ENCODE measurements around the gene PRKCA. TPM values are rescaled to one million over a fixed set of nuclear protein-coding genes. Genes with fewer than 3 reads are reported as not detected.
"Not testable (repeated sequence)": the region's sequence is repeated elsewhere in the genome, so short reads cannot be mapped to it uniquely, and the experiment has no call there.

The PRKCA gene
- total RNA-seq, 2 donors from 2014 or later: 104 to 119 TPM

DNA sequence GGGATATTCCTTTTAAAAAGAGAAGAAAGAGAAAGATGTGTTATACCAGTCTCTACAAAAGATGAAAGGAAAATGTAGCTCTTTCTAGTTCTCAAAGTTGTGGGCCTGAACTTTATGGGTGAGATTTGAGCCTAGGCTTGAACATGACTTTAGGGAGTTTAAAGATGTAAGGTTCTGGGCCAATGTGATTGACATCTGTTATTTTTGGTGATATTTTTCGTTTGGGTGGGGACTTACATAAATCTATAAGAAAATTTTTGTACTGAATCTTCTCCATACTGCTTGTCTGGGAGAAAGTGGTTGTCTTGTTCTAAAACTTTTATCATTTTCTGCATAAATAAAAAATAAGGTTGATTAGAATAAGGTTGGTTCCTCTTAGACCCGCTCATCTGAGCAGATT, 4.8 kb downstream of the PRKCA start:
- Mint-ChIP-seq H3K27ac (peak overlapping the region; percentile 89 to 98), H3K9me3 (no peaks in the 10 kb centered on the region), H3K36me3 (peaks cover 67 to 79% of the 10 kb centered on the region in 2 donors)
- ATAC-seq: no peak
- no peak for DNase-seq (ENCODE audit: low spot score in 2 of 2)

DNA sequence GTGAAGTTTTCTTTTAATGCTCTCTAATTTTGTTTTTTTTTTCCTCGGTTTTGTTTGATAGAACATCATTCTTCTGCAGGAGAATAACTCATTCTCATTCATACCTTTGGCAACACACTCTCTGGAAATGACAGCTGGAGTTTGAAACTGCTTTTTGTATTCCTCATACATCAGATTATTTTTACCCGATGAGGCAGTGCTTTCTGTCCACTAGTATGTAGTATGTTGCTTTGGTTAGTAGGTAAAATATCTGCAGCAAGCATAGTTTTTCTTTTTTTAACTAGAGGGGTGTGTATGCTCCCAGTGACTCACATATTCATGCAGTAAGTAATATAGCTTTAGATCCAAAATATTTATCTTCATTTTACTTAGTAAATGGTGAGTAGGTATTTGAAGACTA, 6.4 kb downstream of the PRKCA start:
- no peaks in the 10 kb centered on the region for H3K9me3 Mint-ChIP-seq
- DNase-seq (ENCODE audit: low spot score in 2 of 2) (no peak), ATAC-seq (no peak)
- peaks cover 66 to 76% of the 10 kb centered on the region in 2 donors for H3K36me3 Mint-ChIP-seq
- H3K27ac Mint-ChIP-seq: peak overlapping the region; percentile 89 to 98

GRCh38 chr17:66309793-66310192, 7.4 kb downstream of the PRKCA start:
- Mint-ChIP-seq H3K9me3 (no peaks in the 10 kb centered on the region), H3K36me3 (peaks cover 57 to 67% of the 10 kb centered on the region in 2 donors), H3K27ac (peak overlapping the region; percentile 89 to 98)
- DNase-seq (ENCODE audit: low spot score in 2 of 2): no peak
- ATAC-seq: peak; percentile 41 to 59

GRCh38 chr17:66310528-66311148, 8.2 kb downstream of the PRKCA start:
- DNase-seq (ENCODE audit: low spot score in 2 of 2): peak in 1 of 2 donors; percentile 62
- peak; percentile 50 to 59 for ATAC-seq

DNA sequence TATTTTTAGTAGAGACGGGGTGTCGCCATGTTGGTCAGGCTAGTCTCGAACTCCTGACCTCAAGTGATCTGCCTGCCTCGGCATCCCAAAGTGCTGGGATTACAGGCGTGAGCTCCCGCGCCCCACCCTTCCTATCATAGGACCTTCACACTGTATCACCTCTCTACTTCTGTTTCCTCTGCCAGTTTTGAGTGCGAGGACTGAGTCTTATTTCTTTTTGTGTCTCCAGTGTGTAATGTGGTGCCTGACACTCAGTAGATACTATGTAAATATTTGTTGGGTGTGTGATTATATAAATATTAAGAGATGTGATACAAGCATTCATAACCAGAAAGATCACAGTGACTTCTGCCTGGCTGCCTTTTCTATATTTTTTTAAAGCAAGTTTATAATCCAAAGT, 10.5 kb downstream of the PRKCA start:
- ATAC-seq: no peak
- DNase-seq (ENCODE audit: low spot score in 2 of 2): no peak
- Mint-ChIP-seq H3K36me3 (peaks cover 40 to 61% of the 10 kb centered on the region in 2 donors), H3K27ac (peak overlapping the region; percentile 87 to 98), H3K9me3 (no peaks in the 10 kb centered on the region)

More at GRCh38 chr17:66310528-66311148, 8.2 kb downstream of the PRKCA start:
- Mint-ChIP-seq H3K36me3 (peaks cover 54 to 61% of the 10 kb centered on the region in 2 donors), H3K9me3 (no peaks in the 10 kb centered on the region), H3K27ac (peak overlapping the region; percentile 89 to 98)

DNA sequence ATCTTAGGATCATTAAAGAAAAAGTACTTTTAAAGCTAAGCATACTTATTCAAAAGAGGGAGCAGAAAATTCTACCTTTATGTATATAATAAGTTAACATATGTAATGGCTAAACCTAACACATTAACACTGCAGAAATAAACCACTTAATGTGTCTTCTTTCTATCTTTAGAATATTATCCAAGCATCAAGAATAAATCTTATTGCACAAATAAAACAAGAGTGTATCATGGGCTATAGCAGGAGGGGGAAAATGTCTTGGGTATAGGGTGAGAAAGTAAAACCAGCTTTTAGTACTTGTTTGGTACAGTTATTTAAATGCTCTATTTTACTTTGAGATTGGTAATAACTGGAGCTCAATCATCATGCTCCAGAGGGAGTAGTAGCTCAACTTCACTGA, 10.9 kb downstream of the PRKCA start:
- DNase-seq (ENCODE audit: low spot score in 2 of 2): no peak
- no peak for ATAC-seq
- Mint-ChIP-seq H3K36me3 (peaks cover 35 to 61% of the 10 kb centered on the region in 2 donors), H3K9me3 (peaks cover 0 to 3% of the 10 kb centered on the region in 2 donors), H3K27ac (peak overlapping the region; percentile 87 to 98)

- H3K9me3 Mint-ChIP-seq: peaks cover 0 to 4% of the 10 kb centered on the region in 2 donors
Observed at GRCh38 chr17:66313995-66314659, 11.7 kb downstream of the PRKCA start.

DNA sequence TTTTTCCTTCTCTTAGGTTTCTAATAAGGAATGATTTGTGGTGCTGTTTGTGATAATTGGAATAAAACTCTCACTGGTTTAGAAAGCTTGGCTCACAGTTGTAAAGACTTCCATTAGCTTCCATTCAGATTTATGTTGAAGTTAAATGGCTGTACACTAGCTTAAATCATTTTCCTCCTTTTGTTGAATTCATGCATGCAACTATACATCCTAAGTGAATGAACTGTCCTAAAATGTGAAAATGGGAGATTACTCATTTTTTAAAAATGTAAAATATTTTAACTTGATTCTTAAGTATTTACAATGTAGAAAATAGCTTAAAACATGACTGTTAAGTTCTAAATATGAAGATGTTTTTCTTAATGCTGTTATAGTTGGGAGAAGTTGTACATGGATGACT, 15.2 kb downstream of the PRKCA start:
- Mint-ChIP-seq H3K27ac (peak overlapping the region; percentile 86 to 87), H3K9me3 (peaks cover 7 to 8% of the 10 kb centered on the region in 2 donors), H3K36me3 (peaks cover 10 to 55% of the 10 kb centered on the region in 2 donors)
- DNase-seq (ENCODE audit: low spot score in 2 of 2) (no peak), ATAC-seq (no peak)

More at GRCh38 chr17:66313995-66314659, 11.7 kb downstream of the PRKCA start:
- DNase-seq (ENCODE audit: low spot score in 2 of 2): peak in 1 of 2 donors; percentile 39
- peak; percentile 53 to 62 for ATAC-seq
- Mint-ChIP-seq H3K36me3 (peaks cover 27 to 56% of the 10 kb centered on the region in 2 donors), H3K27ac (peak overlapping the region; percentile 87 to 98)

GRCh38 chr17:66319226-66319625, 16.8 kb downstream of the PRKCA start:
- DNase-seq (ENCODE audit: low spot score in 2 of 2): no peak
- no peak for ATAC-seq
- no peak overlapping the region for H3K27ac Mint-ChIP-seq
- H3K9me3 Mint-ChIP-seq: peaks cover 7 to 8% of the 10 kb centered on the region in 2 donors
- peaks cover 13 to 68% of the 10 kb centered on the region in 2 donors for H3K36me3 Mint-ChIP-seq

- H3K36me3 Mint-ChIP-seq: peaks cover 13 to 61% of the 10 kb centered on the region in 2 donors
- peak overlapping the region in 1 of 2 donors; percentile 7 for H3K27ac Mint-ChIP-seq
- no peak for DNase-seq (ENCODE audit: low spot score in 2 of 2)
- no peak for ATAC-seq
- H3K9me3 Mint-ChIP-seq: peaks cover 7 to 12% of the 10 kb centered on the region in 2 donors
Observed at GRCh38 chr17:66322764-66323163, 20.4 kb downstream of the PRKCA start.

DNA sequence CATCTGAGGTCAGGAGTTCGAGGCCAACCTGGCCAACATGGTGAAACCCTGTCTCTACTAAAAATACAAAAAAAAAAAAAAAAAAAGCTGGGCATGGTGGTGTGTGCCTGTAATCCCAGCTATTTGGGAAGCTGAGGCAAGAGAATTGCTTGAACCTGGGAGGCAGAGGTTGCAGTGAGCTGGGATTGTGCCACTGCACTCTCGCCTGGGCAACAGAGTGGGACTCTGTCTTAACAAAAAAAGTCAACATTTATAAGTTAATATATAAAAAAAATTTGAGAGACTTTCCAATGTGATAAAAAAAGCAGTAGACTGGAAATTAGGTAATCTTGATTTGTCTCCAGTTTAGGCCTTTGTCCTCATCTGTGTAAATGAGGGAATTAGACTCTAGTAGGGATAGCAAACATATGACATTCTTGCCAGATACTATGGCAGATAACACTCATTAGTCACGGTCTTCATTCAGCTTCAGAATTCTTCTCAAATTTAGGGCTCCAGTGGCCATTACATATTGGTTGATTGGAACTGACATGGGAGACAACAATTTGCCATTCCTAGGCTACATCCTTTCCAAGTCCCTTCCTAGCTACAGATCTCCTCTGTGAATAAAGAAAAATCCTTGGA, 22.1 kb downstream of the PRKCA start:
- not testable (repeated sequence) for H3K27ac Mint-ChIP-seq; DNase-seq (ENCODE audit: low spot score in 2 of 2); ATAC-seq
- Mint-ChIP-seq H3K9me3 (peaks cover 7 to 16% of the 10 kb centered on the region in 2 donors), H3K36me3 (peaks cover 25 to 66% of the 10 kb centered on the region in 2 donors)

DNA sequence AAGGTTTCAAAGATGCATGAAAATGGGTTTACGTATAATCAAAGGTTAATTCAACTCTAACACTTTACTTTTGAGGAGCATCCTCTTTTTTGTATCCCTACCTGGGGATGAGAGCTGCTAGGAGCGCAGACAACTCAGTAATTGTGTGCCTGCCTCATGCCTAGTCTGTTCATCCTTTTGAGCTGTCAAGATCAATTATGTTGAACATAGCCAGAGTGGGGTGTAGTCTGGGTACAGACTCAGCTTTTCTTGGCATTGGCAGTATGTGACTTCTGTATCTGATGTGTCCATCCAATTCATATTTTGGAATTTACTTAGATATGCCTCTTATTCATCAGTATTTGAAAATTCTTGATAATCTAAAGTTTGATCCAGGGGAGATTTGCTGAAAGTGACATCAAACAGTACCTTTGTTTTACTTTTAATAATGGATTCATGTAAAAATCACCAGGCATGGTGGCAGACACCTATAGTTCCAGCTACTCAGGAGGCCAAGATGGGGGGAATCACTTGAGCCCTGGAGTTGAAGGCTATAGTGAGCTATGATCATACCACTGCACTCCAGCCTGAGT, 24.1 kb downstream of the PRKCA start:
- DNase-seq (ENCODE audit: low spot score in 2 of 2) (no peak), ATAC-seq (no peak)
- peaks cover 5 to 17% of the 10 kb centered on the region in 2 donors for H3K9me3 Mint-ChIP-seq
- H3K36me3 Mint-ChIP-seq: peaks cover 23 to 54% of the 10 kb centered on the region in 2 donors
- H3K27ac Mint-ChIP-seq: peak overlapping the region; percentile 19 to 25

DNA sequence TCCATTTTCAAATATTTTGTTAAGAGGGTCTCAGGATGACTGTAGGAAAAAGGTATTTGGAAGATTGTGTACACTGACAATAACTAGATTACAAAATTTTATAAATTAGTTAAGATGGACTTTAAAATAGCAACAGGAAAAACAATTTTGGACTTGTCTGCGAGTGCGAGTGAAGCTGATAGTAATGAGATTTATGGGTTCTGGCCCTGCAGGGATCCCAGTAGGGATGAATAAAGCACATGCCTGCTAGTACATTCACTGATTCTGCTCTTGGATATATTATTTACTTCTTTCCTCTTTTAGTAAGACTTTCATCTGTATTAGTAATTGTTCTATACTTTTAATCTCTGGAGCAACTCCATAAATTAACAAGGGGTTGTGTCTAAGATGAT, 28.2 kb downstream of the PRKCA start:
- ATAC-seq (no peak), DNase-seq (ENCODE audit: low spot score in 2 of 2) (no peak)
- Mint-ChIP-seq H3K9me3 (peaks cover 0 to 12% of the 10 kb centered on the region in 2 donors), H3K36me3 (peaks cover 20 to 40% of the 10 kb centered on the region in 2 donors), H3K27ac (peak overlapping the region; percentile 87 to 94)

GRCh38 chr17:66331038-66331816, 28.8 kb downstream of the PRKCA start:
- H3K36me3 Mint-ChIP-seq: peaks cover 20 to 46% of the 10 kb centered on the region in 2 donors

GRCh38 chr17:66335797-66336196, 33.4 kb downstream of the PRKCA start:
- peaks cover 11 to 34% of the 10 kb centered on the region in 2 donors for H3K36me3 Mint-ChIP-seq
- no peak overlapping the region for H3K27ac Mint-ChIP-seq
- no peaks in the 10 kb centered on the region for H3K9me3 Mint-ChIP-seq
- DNase-seq (ENCODE audit: low spot score in 2 of 2) (no peak), ATAC-seq (no peak)

More at GRCh38 chr17:66331038-66331816, 28.8 kb downstream of the PRKCA start:
- H3K9me3 Mint-ChIP-seq: peaks cover 0 to 12% of the 10 kb centered on the region in 2 donors
- no peak for DNase-seq (ENCODE audit: low spot score in 2 of 2)
- ATAC-seq: peak; percentile 77 to 87
- peak overlapping the region; percentile 87 to 94 for H3K27ac Mint-ChIP-seq

GRCh38 chr17:66337268-66337667, 34.9 kb downstream of the PRKCA start:
- Mint-ChIP-seq H3K27ac (peak overlapping the region; percentile 29 to 78), H3K9me3 (no peaks in the 10 kb centered on the region), H3K36me3 (peaks cover 11 to 39% of the 10 kb centered on the region in 2 donors)
- ATAC-seq (peak; percentile 89 to 94), DNase-seq (ENCODE audit: low spot score in 2 of 2) (no peak)
